Natural killer cell (primary cell): ENCODE results near the gene UGT1A9. TPM values are rescaled to one million over a fixed set of nuclear protein-coding genes. Genes with fewer than 3 reads are reported as not detected.

Experiments used
- ATAC-seq, 3 donors: fragments of 150-1000 bp in 2 of 3; fragments of 200-7000 bp in 1 of 3; cut with Tn5 transposase; 1 replicate in 1 of 3; 2 replicates in 2 of 3; pipeline ENCODE4 v1.10.0; 2021; ENCODE audit warnings: mild to moderate bottlenecking in 2 of 3, moderate library complexity in 2 of 3
- DNase-seq, 2 donors: peaks; one replicate each; pipeline versions ENCODE4 v3.0.0 to v3.0.0-alpha.2; 2013 to 2021; ENCODE audit warnings: mixed read lengths in 1 of 2
- H3K27ac ChIP-seq: one replicate; pipeline ENCODE4 v1.5.1; 2013; ENCODE audit warnings: mild to moderate bottlenecking, low read length
- H3K27me3 ChIP-seq: one replicate; pipeline ENCODE4 v1.6.1; 2013; ENCODE audit warnings: low read length; ENCODE audit not compliant: control insufficient read depth, insufficient read depth
- H3K36me3 ChIP-seq: one replicate; pipeline ENCODE4 v1.6.1; 2013; ENCODE audit warnings: low read length; ENCODE audit not compliant: control insufficient read depth, insufficient read depth
- H3K4me1 ChIP-seq: one replicate; pipeline ENCODE4 v1.6.1; 2013; ENCODE audit warnings: low read length; ENCODE audit not compliant: control insufficient read depth, insufficient read depth
- H3K4me3 ChIP-seq: one replicate; pipeline ENCODE4 v1.5.1; 2013; ENCODE audit warnings: low read length
- H3K9me3 ChIP-seq: one replicate; pipeline ENCODE4 v1.6.1; 2013; ENCODE audit warnings: low read length; ENCODE audit not compliant: control insufficient read depth, insufficient read depth
- H3K27ac Mint-ChIP-seq, 2 donors: one replicate each; pipeline ENCODE4 v1.8.0; 2022; ENCODE audit warnings: mild to moderate bottlenecking in 2 of 2, mixed read lengths in 2 of 2, moderate library complexity in 1 of 2
- H3K27me3 Mint-ChIP-seq, 2 donors: one replicate each; pipeline ENCODE4 v1.8.0; 2022; ENCODE audit warnings: low read depth in 2 of 2, mixed read lengths in 2 of 2
- H3K36me3 Mint-ChIP-seq: one replicate; pipeline ENCODE4 v1.8.0; 2022; ENCODE audit warnings: mixed read lengths
- H3K4me1 Mint-ChIP-seq, 2 donors: one replicate each; pipeline ENCODE4 v1.8.0; 2022; ENCODE audit warnings: mixed read lengths in 2 of 2
- H3K4me3 Mint-ChIP-seq: one replicate; pipeline ENCODE4 v1.8.0; 2022; ENCODE audit warnings: mild to moderate bottlenecking, moderate library complexity, mixed read lengths
- H3K9me3 Mint-ChIP-seq, 2 donors: one replicate each; pipeline ENCODE4 v1.8.0; 2022; ENCODE audit warnings: mixed read lengths in 2 of 2
- CTCF ChIP-seq: fragments of 200-600 bp; IDR thresholded peaks from one replicate; pipeline ENCODE4 v1.8.0; 2022; ENCODE audit warnings: antibody characterized with exemption
- WGBS: methylation state at CpG from one replicate; pipeline ENCODE4 v1.1.7; 2013; ENCODE audit warnings: missing lambda C conversion rate; ENCODE audit not compliant: insufficient coverage; 5-methylcytosine and 5-hydroxymethylcytosine counted together
- intact Hi-C: fragments of 100-400 bp; cut with micrococcal nuclease; formaldehyde crosslinking; loops from one replicate; pipeline ENCODE4 v1.14.2; 2022
- total RNA-seq, 4 donors: library from RNA; stranded (reverse); fragments of 120-200 nt in 1 of 4; gene quantifications; one replicate each; pipeline versions ENCODE4 v1.2.3 to v1.2.4, GENCODE V29; 2013 to 2022

Gene UGT1A9
- total RNA-seq, 3 donors from 2014 or later (not counting 1 experiment from before 2014, with no cell fraction given) = not detected

DNA sequence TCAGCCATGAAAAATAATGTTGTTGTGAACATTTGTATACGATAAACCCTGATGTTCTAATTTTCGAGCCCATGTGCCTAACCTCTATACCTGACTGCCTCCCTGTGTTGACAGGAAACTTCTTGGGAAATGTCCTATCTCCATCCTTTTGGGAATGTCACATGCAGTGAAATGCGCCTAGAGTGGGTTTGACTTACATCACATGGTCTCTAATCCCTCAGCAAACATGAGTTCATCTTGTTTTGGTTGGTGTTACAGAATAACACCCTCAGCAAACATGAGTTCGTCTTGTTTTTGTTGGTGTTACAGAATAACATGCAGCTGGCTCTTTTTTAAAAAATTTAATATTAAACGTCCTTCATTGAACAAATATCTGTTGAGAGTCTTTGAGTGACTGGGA, 16.6 kb downstream of the UGT1A9 start:
- Histone ChIP-seq H3K9me3 (no peaks in the 10 kb centered on the region), H3K4me3 (no peak overlapping the region), H3K27ac (no peak overlapping the region), H3K36me3 (no peaks in the 10 kb centered on the region), H3K27me3 (no peaks in the 10 kb centered on the region), H3K4me1 (no peaks in the 10 kb centered on the region)
- ATAC-seq (no peak), DNase-seq (no peak)
- Mint-ChIP-seq H3K4me3 (no peak overlapping the region), H3K4me1 (no peaks in the 10 kb centered on the region), H3K9me3 (no peaks in the 10 kb centered on the region), H3K27ac (no peak overlapping the region), H3K36me3 (no peaks in the 10 kb centered on the region), H3K27me3 (peaks cover 11 to 26% of the 10 kb centered on the region in 2 donors)
- TF ChIP-seq CTCF = no peak
- 84% methylated on average over 5 of the region's 5 CpGs for WGBS
- intact Hi-C loops = no loop called here

DNA sequence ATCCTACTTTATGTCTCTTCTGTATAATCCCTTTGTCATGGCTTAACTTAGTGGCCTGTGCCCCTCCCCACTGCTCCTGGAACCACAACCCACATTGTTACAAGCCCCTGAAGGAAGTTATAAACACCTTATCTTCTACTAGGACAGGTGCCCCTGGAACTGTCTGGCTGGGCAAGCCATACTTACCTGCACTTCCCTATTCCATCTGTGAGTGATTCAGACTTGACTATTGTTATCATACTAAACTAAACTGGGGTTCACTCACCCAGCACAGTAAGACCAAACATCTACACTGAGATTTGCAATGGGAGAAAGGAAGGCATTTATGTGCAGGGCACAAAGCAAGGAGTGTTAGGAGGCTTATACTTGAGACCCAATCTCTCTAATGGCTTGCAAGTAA, 17.3 kb downstream of the UGT1A9 start:
- H3K27me3 Mint-ChIP-seq = peaks cover 11 to 26% of the 10 kb centered on the region in 2 donors

GRCh38 chr2:233689501-233689900, 17.8 kb downstream of the UGT1A9 start:
- Mint-ChIP-seq H3K4me1 (no peaks in the 10 kb centered on the region), H3K27ac (no peak overlapping the region), H3K27me3 (peaks cover 11 to 26% of the 10 kb centered on the region in 2 donors), H3K9me3 (no peaks in the 10 kb centered on the region), H3K36me3 (no peaks in the 10 kb centered on the region), H3K4me3 (no peak overlapping the region)
- no peaks in the 10 kb centered on the region for H3K9me3 ChIP-seq
- no peak for ATAC-seq
- H3K27ac ChIP-seq = no peak overlapping the region
- 15% methylated on average over 2 of the region's 3 CpGs for WGBS
- DNase-seq = no peak
- TF ChIP-seq CTCF = no peak
- intact Hi-C loops = no loop called here
- H3K27me3 ChIP-seq = no peaks in the 10 kb centered on the region
- no peaks in the 10 kb centered on the region for H3K4me1 ChIP-seq
- H3K36me3 ChIP-seq = no peaks in the 10 kb centered on the region
- no peak overlapping the region for H3K4me3 ChIP-seq

More for the DNA sequence above, 17.3 kb downstream of the UGT1A9 start:
- TF ChIP-seq CTCF = no peak
- H3K27ac ChIP-seq = no peak overlapping the region
- no peaks in the 10 kb centered on the region for H3K36me3 Mint-ChIP-seq
- H3K4me1 ChIP-seq = no peaks in the 10 kb centered on the region
- no peaks in the 10 kb centered on the region for H3K9me3 ChIP-seq
- intact Hi-C loops = no loop called here
- no peak overlapping the region for H3K27ac Mint-ChIP-seq
- no peaks in the 10 kb centered on the region for H3K36me3 ChIP-seq
- no peaks in the 10 kb centered on the region for H3K9me3 Mint-ChIP-seq
- H3K4me1 Mint-ChIP-seq = no peaks in the 10 kb centered on the region
- no peak for ATAC-seq
- H3K4me3 ChIP-seq = no peak overlapping the region
- DNase-seq = no peak
- no peaks in the 10 kb centered on the region for H3K27me3 ChIP-seq
- no peak overlapping the region for H3K4me3 Mint-ChIP-seq

DNA sequence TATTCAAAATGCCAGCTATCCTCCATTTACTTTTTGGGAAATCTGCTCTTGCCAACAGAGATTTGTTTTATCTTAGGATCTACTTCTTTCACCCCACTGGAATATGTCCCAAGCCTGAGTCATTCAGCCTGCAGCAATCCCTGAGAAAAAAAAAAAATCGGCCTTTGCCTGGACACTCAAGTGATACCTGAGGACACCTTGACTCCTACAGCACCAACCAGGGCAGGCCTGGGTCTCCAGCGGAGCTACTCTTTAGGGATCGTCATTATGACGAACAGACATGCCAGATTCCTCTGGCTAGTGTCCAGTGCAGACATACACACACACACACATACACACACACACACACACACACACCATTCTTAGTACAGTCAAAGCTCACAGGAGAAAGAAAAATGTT, 18.7 kb downstream of the UGT1A9 start:
- 85% methylated on average over 4 of the region's 4 CpGs for WGBS
- DNase-seq = no peak
- Histone ChIP-seq H3K27me3 (no peaks in the 10 kb centered on the region), H3K9me3 (no peaks in the 10 kb centered on the region), H3K4me1 (no peaks in the 10 kb centered on the region), H3K4me3 (no peak overlapping the region), H3K27ac (no peak overlapping the region), H3K36me3 (no peaks in the 10 kb centered on the region)
- ATAC-seq = no peak
- no peaks in the 10 kb centered on the region for H3K9me3 Mint-ChIP-seq
- peaks cover 11 to 26% of the 10 kb centered on the region in 2 donors for H3K27me3 Mint-ChIP-seq
- no peak overlapping the region for H3K4me3 Mint-ChIP-seq
- H3K27ac Mint-ChIP-seq = no peak overlapping the region
- H3K4me1 Mint-ChIP-seq = no peaks in the 10 kb centered on the region
- H3K36me3 Mint-ChIP-seq = no peaks in the 10 kb centered on the region
- TF ChIP-seq CTCF = no peak
- intact Hi-C loops = no loop called here
